OCI-LY3 (cell line): ENCODE data around the gene BICDL2.
"Not testable (repeated sequence)": the region's sequence is repeated elsewhere in the genome, so short reads cannot be mapped to it uniquely, and the experiment has no call there.

Experiments used
- H2AFZ ChIP-seq: fragments of 200-600, 300-600 bp; shearing (Covaris generic); 2 replicates; pipeline ENCODE4 v1.6.0; 2014; ENCODE audit warnings: antibody characterized with exemption, low read depth, low read length
- H3K27ac ChIP-seq: fragments of 200-600, 300-600 bp; sonication (generic); 2 replicates; pipeline ENCODE4 v1.5.1; 2014; ENCODE audit warnings: mild to moderate bottlenecking, low read length, moderate library complexity, mixed read lengths
- H3K27me3 ChIP-seq: fragments of 200-600, 300-600 bp; sonication (generic); 2 replicates; pipeline ENCODE4 v1.6.1; 2014; ENCODE audit warnings: low read depth, low read length, mixed read lengths
- H3K36me3 ChIP-seq: fragments of 200-600, 300-600 bp; sonication (generic); replicated peaks from 2 replicates; pipeline ENCODE3; 2014; ENCODE audit warnings: low read depth, low read length, mixed read lengths
- H3K4me1 ChIP-seq: fragments of 300-600, 200-600 bp; sonication (generic); 2 replicates; pipeline ENCODE4 v1.6.1; 2014; ENCODE audit warnings: low read length, mixed read lengths
- H3K4me2 ChIP-seq: fragments of 200-600, 300-600 bp; sonication (generic); 2 replicates; pipeline ENCODE4 v1.6.1; 2014; ENCODE audit warnings: low read length, mixed read lengths
- H3K4me3 ChIP-seq: fragments of 300-600, 200-600 bp; sonication (generic); 2 replicates; pipeline ENCODE4 v1.5.1; 2014; ENCODE audit warnings: antibody characterized with exemption, mild to moderate bottlenecking, low read length, moderate library complexity
- H3K79me2 ChIP-seq: fragments of 300-600, 200-600 bp; shearing (Covaris generic); 2 replicates; pipeline ENCODE4 v1.6.1; 2014; ENCODE audit warnings: mild to moderate bottlenecking, low read length, mixed read lengths
- H3K9ac ChIP-seq: fragments of 300-600, 200-600 bp; shearing (Covaris generic); 2 replicates; pipeline ENCODE4 v1.6.0; 2014; ENCODE audit warnings: mild to moderate bottlenecking, low read length, moderate library complexity
- H3K9me3 ChIP-seq: fragments of 200-600, 300-600 bp; shearing (Covaris generic); 2 replicates; pipeline ENCODE4 v1.6.1; 2014; ENCODE audit warnings: low read length, mixed read lengths; ENCODE audit not compliant: insufficient read depth
- H4K20me1 ChIP-seq: fragments of 200-600, 300-600 bp; sonication (generic); 2 replicates; pipeline ENCODE4 v1.6.1; 2016; ENCODE audit warnings: low read length, mixed read lengths; ENCODE audit not compliant: insufficient read depth
- CTCF ChIP-seq: fragments of 200-600, 300-600 bp; sonication (generic); IDR thresholded peaks from 2 replicates; pipeline ENCODE4 v1.5.1; 2014; ENCODE audit warnings: antibody characterized with exemption, low read length, low read depth
- EZH2phosphoT487 ChIP-seq: fragments of 200-600 bp; shearing (Covaris generic); IDR thresholded peaks from 2 replicates; pipeline ENCODE4 v1.6.1; 2018; ENCODE audit warnings: antibody characterized with exemption, mixed run types, low read depth

Gene BICDL2

GRCh38 chr16:3054965-3055733 is 18.4 kb upstream of the BICDL2 start:
- Histone ChIP-seq H4K20me1 (0 out of 2 replicates have a peak, but pooled peaks cover 4% of the 10 kb centered on the region), H3K4me3 (no peak overlapping the region), H2AFZ (no peak overlapping the region), H3K9me3 (no peaks in the 10 kb centered on the region), H3K27me3 (peaks cover under 1% of the 10 kb centered on the region; the same call in 1 of the 2 replicates), H3K4me2 (no peak overlapping the region), H3K9ac (no peak overlapping the region), H3K4me1 (peaks cover 6% of the 10 kb centered on the region), H3K27ac (no peak overlapping the region), H3K36me3 (no peaks in the 10 kb centered on the region), H3K79me2 (no peaks in the 10 kb centered on the region)
- TF ChIP-seq EZH2phosphoT487 (no peak), CTCF (no peak)

GRCh38 chr16:3053330-3053710 is 16.6 kb upstream of the BICDL2 start:
- not testable (repeated sequence) for H4K20me1 ChIP-seq, H3K4me3 ChIP-seq, H3K4me1 ChIP-seq, H3K4me2 ChIP-seq, H3K9ac ChIP-seq, H3K27me3 ChIP-seq, H3K79me2 ChIP-seq, H2AFZ ChIP-seq, H3K27ac ChIP-seq, H3K9me3 ChIP-seq, H3K36me3 ChIP-seq

GRCh38 chr16:3052571-3053329 is 16.0 kb upstream of the BICDL2 start:
- not testable (repeated sequence) for H3K4me2 ChIP-seq, H3K4me1 ChIP-seq, H3K9ac ChIP-seq, H3K9me3 ChIP-seq, H2AFZ ChIP-seq, H3K36me3 ChIP-seq, H3K27ac ChIP-seq, H3K4me3 ChIP-seq, H4K20me1 ChIP-seq, H3K79me2 ChIP-seq, H3K27me3 ChIP-seq

- Histone ChIP-seq H2AFZ (no peak overlapping the region), H3K79me2 (no peaks in the 10 kb centered on the region), H3K9ac (no peak overlapping the region), H3K4me2 (no peak overlapping the region), H3K9me3 (no peaks in the 10 kb centered on the region), H3K36me3 (no peaks in the 10 kb centered on the region), H4K20me1 (0 out of 2 replicates have a peak, but pooled peaks cover 4% of the 10 kb centered on the region), H3K27ac (no peak overlapping the region), H3K4me3 (no peak overlapping the region), H3K4me1 (no peaks in the 10 kb centered on the region), H3K27me3 (no peaks in the 10 kb centered on the region)
- no peak for TF ChIP-seq CTCF
- TF ChIP-seq EZH2phosphoT487: no peak
Observed at GRCh38 chr16:3051494-3051893, 14.8 kb upstream of the BICDL2 start.

- no peaks in the 10 kb centered on the region for H3K79me2 ChIP-seq
- H3K27ac ChIP-seq: no peak overlapping the region
- 0 out of 2 replicates have a peak, but pooled peaks cover 4% of the 10 kb centered on the region for H4K20me1 ChIP-seq
- no peak overlapping the region for H3K4me2 ChIP-seq
- no peak overlapping the region for H3K4me3 ChIP-seq
- no peak overlapping the region for H2AFZ ChIP-seq
- H3K9me3 ChIP-seq: no peaks in the 10 kb centered on the region
- H3K4me1 ChIP-seq: no peaks in the 10 kb centered on the region
- no peaks in the 10 kb centered on the region for H3K36me3 ChIP-seq
- H3K27me3 ChIP-seq: no peaks in the 10 kb centered on the region
- no peak overlapping the region for H3K9ac ChIP-seq
- TF ChIP-seq EZH2phosphoT487 (no peak), CTCF (no peak)
Observed at GRCh38 chr16:3051009-3051408, 14.3 kb upstream of the BICDL2 start.
